NT2/D1 (cell line): Measurements from ENCODE around the gene TGM6.

Source experiments
- DNase-seq: peaks from one replicate; pipeline ENCODE4 v3.0.0-alpha.2; 2011; ENCODE audit warnings: low read depth, low spot score
- H3K27me3 ChIP-seq: 2 replicates; pipeline ENCODE4 v1.6.0; 2011; ENCODE audit warnings: mild to moderate bottlenecking; ENCODE audit not compliant: insufficient read length, insufficient read depth
- H3K36me3 ChIP-seq: 2 replicates; pipeline ENCODE4 v1.6.1; 2011; ENCODE audit warnings: mild to moderate bottlenecking, low read length, mixed read lengths; ENCODE audit not compliant: insufficient read depth, insufficient read length
- H3K4me1 ChIP-seq: 2 replicates; pipeline ENCODE4 v1.5.1; 2011; ENCODE audit not compliant: insufficient read depth, insufficient read length
- H3K4me3 ChIP-seq: 2 replicates; pipeline ENCODE4 v1.5.1; 2011; ENCODE audit warnings: low read depth; ENCODE audit not compliant: insufficient read length
- H3K9ac ChIP-seq: 2 replicates; pipeline ENCODE4 v1.6.0; 2011; ENCODE audit warnings: low read depth; ENCODE audit not compliant: insufficient read length
- H3K9me3 ChIP-seq: 2 replicates; pipeline ENCODE4 v1.5.1; 2011; ENCODE audit warnings: mild to moderate bottlenecking, low read length; ENCODE audit not compliant: insufficient read depth
- SUZ12 ChIP-seq: IDR thresholded peaks from 2 replicates; pipeline ENCODE4 v1.6.1; 2011; ENCODE audit not compliant: insufficient read length, insufficient read depth; ENCODE audit errors: extremely low read depth
- YY1 ChIP-seq: IDR thresholded peaks from 2 replicates; pipeline ENCODE4 v1.6.1; 2011; ENCODE audit not compliant: insufficient read length, insufficient read depth
- ZNF274 ChIP-seq: IDR thresholded peaks from 2 replicates; pipeline ENCODE4 v1.6.1; 2011; ENCODE audit warnings: mild to moderate bottlenecking, low read depth, low read length

TGM6 gene

GRCh38 chr20:2431185-2431584, 50.5 kb downstream of the TGM6 start:
- no peaks in the 10 kb centered on the region for H3K4me1 ChIP-seq
- no peak for TF ChIP-seq SUZ12
- TF ChIP-seq YY1, result no peak
- no peak for TF ChIP-seq ZNF274
- no peak overlapping the region for H3K4me3 ChIP-seq
- no peak overlapping the region for H3K9ac ChIP-seq
- DNase-seq, result no peak
- H3K36me3 ChIP-seq, result no peaks in the 10 kb centered on the region
- no peaks in the 10 kb centered on the region for H3K9me3 ChIP-seq
- H3K27me3 ChIP-seq, result no peaks in the 10 kb centered on the region

GRCh38 chr20:2446845-2447244, 66.1 kb downstream of the TGM6 start:
- no peak for DNase-seq
- Histone ChIP-seq H3K36me3 (no peaks in the 10 kb centered on the region), H3K27me3 (no peaks in the 10 kb centered on the region), H3K9me3 (peaks cover 4% of the 10 kb centered on the region; the same call in 1 of the 2 replicates), H3K4me1 (no peaks in the 10 kb centered on the region), H3K9ac (no peak overlapping the region), H3K4me3 (no peak overlapping the region)
- TF ChIP-seq SUZ12 (no peak), YY1 (no peak), ZNF274 (no peak)

- Histone ChIP-seq H3K4me1 (no peaks in the 10 kb centered on the region), H3K4me3 (no peak overlapping the region), H3K9ac (no peak overlapping the region), H3K9me3 (peaks cover 2% of the 10 kb centered on the region; the same call in 1 of the 2 replicates), H3K27me3 (no peaks in the 10 kb centered on the region), H3K36me3 (no peaks in the 10 kb centered on the region)
- no peak for DNase-seq
- TF ChIP-seq SUZ12 (no peak), YY1 (no peak), ZNF274 (no peak)
These were observed 68.7 kb downstream of the TGM6 start for GRCh38 chr20:2449386-2449785.

- H3K27me3 ChIP-seq, result no peaks in the 10 kb centered on the region
- H3K4me1 ChIP-seq, result no peaks in the 10 kb centered on the region
- TF ChIP-seq SUZ12 (no peak), YY1 (no peak)
- H3K36me3 ChIP-seq, result no peaks in the 10 kb centered on the region
- H3K9ac ChIP-seq, result no peak overlapping the region
- H3K4me3 ChIP-seq, result no peak overlapping the region
- no peaks in the 10 kb centered on the region for H3K9me3 ChIP-seq
- no peak for DNase-seq
These were observed 70.7 kb downstream of the TGM6 start for GRCh38 chr20:2451422-2451821.

GRCh38 chr20:2451939-2452732, 71.4 kb downstream of the TGM6 start:
- peak; percentile 72 for DNase-seq
- TF ChIP-seq ZNF274, result no peak
- TF ChIP-seq YY1, result no peak
- TF ChIP-seq SUZ12, result no peak
- Histone ChIP-seq H3K36me3 (no peaks in the 10 kb centered on the region), H3K9me3 (no peaks in the 10 kb centered on the region), H3K27me3 (no peaks in the 10 kb centered on the region), H3K4me1 (no peaks in the 10 kb centered on the region), H3K4me3 (no peak overlapping the region), H3K9ac (no peak overlapping the region)

- no peaks in the 10 kb centered on the region for H3K27me3 ChIP-seq
These were observed 73.1 kb downstream of the TGM6 start for GRCh38 chr20:2453792-2454191.

GRCh38 chr20:2455771-2456497, 75.2 kb downstream of the TGM6 start:
- H3K36me3 ChIP-seq, result peaks cover 22% of the 10 kb centered on the region
- H3K27me3 ChIP-seq, result no peaks in the 10 kb centered on the region
- no peak overlapping the region for H3K9ac ChIP-seq
- H3K9me3 ChIP-seq, result no peaks in the 10 kb centered on the region
- no peaks in the 10 kb centered on the region for H3K4me1 ChIP-seq
- no peak overlapping the region for H3K4me3 ChIP-seq
- no peak for DNase-seq
- TF ChIP-seq YY1, result no peak
- no peak for TF ChIP-seq SUZ12
- TF ChIP-seq ZNF274, result no peak

More at GRCh38 chr20:2453792-2454191, 73.1 kb downstream of the TGM6 start:
- H3K36me3 ChIP-seq, result peaks cover 2% of the 10 kb centered on the region
- H3K4me3 ChIP-seq, result no peak overlapping the region
- no peak overlapping the region for H3K9ac ChIP-seq
- TF ChIP-seq ZNF274 (no peak), SUZ12 (no peak), YY1 (no peak)
- no peak for DNase-seq
- no peaks in the 10 kb centered on the region for H3K9me3 ChIP-seq
- no peaks in the 10 kb centered on the region for H3K4me1 ChIP-seq
